A549 treated with AZD9567 at 1 μM for 4 hours (cell line): Measurements from ENCODE around the gene PALD1. TPM values are rescaled to one million over a fixed set of nuclear protein-coding genes. Genes with fewer than 3 reads are reported as not detected.

ENCODE experiments used
- total RNA-seq: library from RNA; stranded (reverse); fragments of 200-300 nt; extraction: Qiagen RNA extraction; gene quantifications from 5 replicates; pipeline ENCODE4 v1.2.3, GENCODE V29; 2022; ENCODE audit not compliant: insufficient read depth

PALD1 gene
- 4.9 to 8.1 TPM (median 7.4 TPM) in 5 replicates for total RNA-seq

DNA sequence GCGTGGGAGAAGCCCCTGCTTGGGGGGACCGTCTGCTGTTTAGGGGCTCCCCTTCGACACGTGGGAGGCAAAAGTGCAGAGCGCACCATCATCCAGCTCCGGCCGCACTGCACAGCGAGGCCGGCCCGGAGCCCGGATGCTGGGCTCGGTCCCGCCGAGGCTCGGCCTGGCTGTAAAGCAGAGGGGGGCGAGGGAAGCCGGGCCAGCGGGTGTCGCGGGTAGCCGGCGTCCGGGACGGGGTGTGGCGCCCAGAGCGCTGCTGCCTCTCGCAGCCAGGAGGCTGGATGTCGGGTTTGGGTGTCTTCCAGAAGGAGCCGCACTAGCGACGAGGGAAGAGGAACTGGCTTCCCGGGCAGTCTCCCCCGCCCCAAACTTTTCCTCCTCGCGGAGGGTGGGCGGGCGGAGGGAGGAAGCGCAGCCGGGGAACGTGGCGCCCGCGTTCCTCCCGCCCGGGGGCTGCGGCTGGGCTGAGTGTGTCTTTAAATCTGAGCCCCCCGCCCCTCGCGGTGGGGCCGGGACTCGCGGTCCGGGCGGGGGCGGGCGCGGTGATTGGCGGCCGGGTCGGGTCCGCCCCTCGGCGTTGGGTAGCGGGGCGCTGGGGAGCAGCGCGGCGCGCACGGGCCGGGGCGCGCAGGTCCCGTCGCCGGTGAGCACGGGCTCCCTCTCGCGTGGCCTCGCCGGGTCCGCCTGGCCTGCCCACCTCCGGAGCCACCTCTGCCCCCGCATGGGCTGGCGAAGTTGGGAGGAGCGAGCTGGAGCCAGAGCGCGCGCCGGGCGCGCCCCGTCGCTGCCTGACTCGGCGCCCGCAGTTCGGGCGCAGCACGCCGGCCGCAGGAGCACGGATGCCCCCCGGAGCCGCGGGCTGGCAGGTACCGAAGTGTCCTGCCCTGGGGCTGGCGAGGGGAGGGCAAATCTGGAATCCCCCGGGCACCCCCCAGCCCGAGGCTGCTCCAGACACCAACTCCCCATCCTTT lies at the start of gene PALD1:
Gene PALD1 (plus strand): TSS at position 577 of the 974 bp plus-strand sequence. CDS start 47,185 bp downstream, outside the sequence.

DNA sequence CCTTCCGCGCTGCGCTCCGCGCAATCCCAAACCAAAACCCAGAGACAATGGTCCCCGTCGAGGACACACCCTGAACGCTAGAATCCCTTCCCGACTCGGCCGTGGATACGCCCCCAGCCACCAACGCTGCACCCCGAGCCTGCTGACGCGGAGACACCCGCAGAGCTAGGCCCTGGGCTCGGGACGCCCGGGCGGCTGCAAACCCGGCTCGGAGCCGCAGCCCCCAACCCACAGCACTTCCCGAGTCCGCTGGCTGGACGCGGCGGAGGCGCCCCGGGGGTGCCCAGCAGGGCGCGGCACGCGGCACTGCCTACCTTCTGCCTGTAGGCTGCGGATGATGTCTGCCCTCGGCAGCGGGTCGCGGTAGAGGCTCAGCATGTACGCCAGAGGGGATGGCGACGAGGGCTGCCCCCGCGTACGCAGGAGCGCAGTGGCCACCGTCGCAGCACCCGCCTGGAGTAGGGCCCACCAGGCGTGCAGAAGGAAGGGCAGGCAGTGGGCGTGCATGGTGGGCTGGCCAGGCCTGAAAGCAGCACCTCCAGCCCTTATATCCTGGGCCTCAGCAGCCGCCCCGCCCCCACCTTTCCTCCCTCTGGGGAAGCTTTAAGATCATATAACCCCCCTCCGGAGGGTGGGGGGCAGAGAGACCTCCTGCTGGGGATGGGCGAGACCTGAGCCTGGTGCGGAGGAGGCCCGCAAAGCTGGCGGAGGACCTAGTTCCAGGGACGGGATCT lies 37.2 kb upstream of the PALD1 start, which contains the start of gene NODAL:
Gene NODAL (minus strand): TSS at position 521 of the 734 bp plus-strand sequence. CDS start 14 bp downstream, at position 507.

DNA sequence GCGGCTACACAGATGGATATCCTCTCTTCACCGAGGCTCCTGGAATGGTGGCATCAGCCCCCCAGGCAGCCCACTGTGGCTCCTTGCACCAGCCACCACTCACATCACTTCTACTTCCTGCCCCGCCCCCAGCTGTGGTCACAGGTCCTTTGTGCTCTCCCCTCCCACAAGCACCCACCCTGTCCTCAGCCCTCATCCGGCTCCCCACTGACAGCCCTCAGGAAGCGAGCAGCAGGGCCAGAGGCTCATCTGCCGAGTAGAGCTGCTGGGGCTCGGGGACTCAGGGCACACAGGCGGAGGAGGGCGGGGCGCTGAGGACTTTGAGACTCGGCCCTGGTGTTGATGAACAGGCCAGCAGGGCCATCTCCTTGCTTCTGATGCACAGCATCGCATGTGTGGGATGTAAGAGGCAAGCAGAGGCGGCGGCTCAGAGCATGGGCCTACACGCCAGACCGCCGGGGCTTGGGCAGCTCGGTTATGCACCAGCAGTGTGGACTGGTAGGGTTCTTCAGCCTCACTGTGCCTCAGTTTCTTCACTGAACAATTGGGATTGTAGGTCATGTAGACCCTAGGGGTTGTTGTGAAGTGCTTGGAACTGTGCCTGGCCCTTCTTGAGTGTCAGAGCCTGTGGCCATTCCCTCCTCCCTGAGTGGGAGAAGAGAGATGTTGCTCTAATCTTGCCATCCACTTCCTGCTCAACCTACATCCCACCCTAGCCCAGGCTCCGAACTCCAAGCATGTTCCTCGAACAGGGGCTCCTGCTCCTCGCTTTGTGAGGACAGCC lies 124.3 kb downstream of the PALD1 start, which contains the start of gene PRF1:
Gene PRF1 (minus strand): TSS at position 77 of the 784 bp plus-strand sequence. CDS start 1,839 bp downstream, outside the sequence.

Other genes with a start within 250 kb of the PALD1 start
- gene PPA1, start 245.3 kb upstream of the PALD1 start, total RNA-seq = 207 to 227 TPM (median 222 TPM) in 5 replicates
- gene NPFFR1, start 194.8 kb upstream of the PALD1 start, total RNA-seq = 0.01 TPM in 1 of 5 replicates, not detected in the others
- gene LRRC20, start 96.1 kb upstream of the PALD1 start, total RNA-seq = 16.4 to 21.9 TPM (median 19.8 TPM) in 5 replicates
- 14.9 to 22.4 TPM (median 15.9 TPM) in 5 replicates for gene EIF4EBP2, start 74.6 kb upstream of the PALD1 start, total RNA-seq
- gene NODAL, start 37.1 kb upstream of the PALD1 start, total RNA-seq = not detected in 5 replicates
- gene PRF1, start 124.0 kb downstream of the PALD1 start, total RNA-seq = not detected in 5 replicates
- gene ADAMTS14, start 193.7 kb downstream of the PALD1 start, total RNA-seq = 0.12 to 0.13 TPM (median 0.13 TPM) in 4 of 5 replicates, not detected in the other